GM23338 (cell line): Measurements from ENCODE around the gene XRCC5. TPM values are rescaled to one million over a fixed set of nuclear protein-coding genes. Genes with fewer than 3 reads are reported as not detected.

Source experiments
- ATAC-seq: fragments of 200-7000 bp; cut with Tn5 transposase; 3 replicates; pipeline ENCODE4 v1.9.1; 2020
- DNase-seq: peaks from one replicate; pipeline ENCODE4 v3.0.0-alpha.2; 2015; ENCODE audit warnings: low spot score
- H2AFZ ChIP-seq: fragments of 200-600 bp; sonication (generic); 2 replicates; pipeline ENCODE4 v1.8.0; 2016; ENCODE audit warnings: antibody characterized with exemption, mild to moderate bottlenecking, moderate library complexity
- H3F3A ChIP-seq: fragments of 200-600 bp; sonication (generic); replicated peaks from 2 replicates; pipeline ENCODE4 v1.8.0; 2017; ENCODE audit warnings: antibody characterized with exemption, mixed run types, low read depth
- H3K27ac ChIP-seq: fragments of 200-600 bp; sonication (generic); 2 replicates; pipeline ENCODE4 v1.6.1; 2016; ENCODE audit warnings: low read depth
- H3K27me3 ChIP-seq: fragments of 200-600 bp; sonication (generic); 2 replicates; pipeline ENCODE4 v1.8.0; 2016; ENCODE audit warnings: mild to moderate bottlenecking, mixed run types, moderate library complexity; ENCODE audit not compliant: insufficient read depth
- H3K36me3 ChIP-seq: fragments of 200-600 bp; sonication (generic); 2 replicates; pipeline ENCODE4 v1.8.0; 2016; ENCODE audit warnings: mild to moderate bottlenecking; ENCODE audit not compliant: insufficient read depth
- H3K4me1 ChIP-seq: fragments of 200-600 bp; sonication (generic); 2 replicates; pipeline ENCODE4 v1.8.0; 2016; ENCODE audit warnings: mild to moderate bottlenecking, moderate library complexity; ENCODE audit not compliant: insufficient read depth
- H3K4me2 ChIP-seq: fragments of 200-600 bp; sonication (generic); 2 replicates; pipeline ENCODE4 v1.7.1; 2017; ENCODE audit warnings: mixed run types
- H3K4me3 ChIP-seq: fragments of 200-600 bp; sonication (generic); 2 replicates; pipeline ENCODE4 v1.6.1; 2016; ENCODE audit warnings: mixed run types
- H3K79me2 ChIP-seq: fragments of 200-600 bp; sonication (generic); replicated peaks from 2 replicates; pipeline ENCODE4 v1.8.0; 2017; ENCODE audit warnings: mild to moderate bottlenecking; ENCODE audit not compliant: insufficient read depth
- H3K9me2 ChIP-seq: fragments of 200-600 bp; sonication (generic); 2 replicates; pipeline ENCODE4 v1.8.0; 2017; ENCODE audit not compliant: insufficient read depth
- H4K20me1 ChIP-seq: fragments of 200-600 bp; sonication (generic); replicated peaks from 2 replicates; pipeline ENCODE4 v1.8.0; 2017; ENCODE audit warnings: mild to moderate bottlenecking; ENCODE audit not compliant: insufficient read depth
- H3K27ac Mint-ChIP-seq: 2 replicates; pipeline ENCODE4 v1.8.0; 2020; ENCODE audit warnings: inconsistent platforms, mild to moderate bottlenecking, moderate library complexity, mixed read lengths
- H3K27me3 Mint-ChIP-seq: 3 replicates; pipeline ENCODE4 v1.8.0; 2022; ENCODE audit warnings: low read depth, mild to moderate bottlenecking, moderate library complexity, mixed read lengths, inconsistent platforms; ENCODE audit not compliant: insufficient read depth, poor library complexity
- H3K36me3 Mint-ChIP-seq: 3 replicates; pipeline ENCODE4 v1.8.0; 2021; ENCODE audit warnings: low read depth, mild to moderate bottlenecking, inconsistent platforms, moderate library complexity, mixed read lengths
- H3K4me1 Mint-ChIP-seq: 3 replicates; pipeline ENCODE4 v1.8.0; 2020; ENCODE audit warnings: mild to moderate bottlenecking, inconsistent platforms, mixed read lengths
- H3K4me3 Mint-ChIP-seq: 3 replicates; pipeline ENCODE4 v1.8.0; 2021; ENCODE audit warnings: moderate library complexity, mild to moderate bottlenecking, inconsistent platforms, mixed read lengths
- H3K9me3 Mint-ChIP-seq: 3 replicates; pipeline ENCODE4 v1.8.0; 2020; ENCODE audit warnings: moderate library complexity, mild to moderate bottlenecking, inconsistent platforms, mixed read lengths
- CREB1 ChIP-seq: fragments of 250-450 bp; sonication (Bioruptor Pico); IDR thresholded peaks from 2 replicates; pipeline ENCODE4 v1.5.0; 2020; ENCODE audit warnings: low read depth, mild to moderate bottlenecking, moderate library complexity
- CTCF ChIP-seq, 2 experiments: fragments of 200-600 bp in 1 of 2; sonication (generic) in 1 of 2; conservative IDR thresholded peaks; 2 replicates each; pipeline versions ENCODE4 v1.5.1 to v1.6.1; 2016 to 2017; ENCODE audit warnings: antibody characterized with exemption in 2 of 2, low read depth in 2 of 2, mild to moderate bottlenecking in 2 of 2, moderate library complexity in 1 of 2
- ETS1 ChIP-seq: IDR thresholded peaks from 2 replicates; pipeline ENCODE4 v1.6.1; 2016; ENCODE audit warnings: antibody characterized with exemption
- EZH2 ChIP-seq: fragments of 200-600 bp; sonication (generic); IDR thresholded peaks from one replicate; pipeline ENCODE4 v1.8.0; 2017; ENCODE audit warnings: antibody characterized with exemption, mild to moderate bottlenecking, low read depth; ENCODE audit not compliant: unreplicated experiment
- EZH2phosphoT487 ChIP-seq: fragments of 200-600 bp; sonication (generic); IDR thresholded peaks from one replicate; pipeline ENCODE4 v1.8.1; 2018; ENCODE audit warnings: antibody characterized with exemption; ENCODE audit not compliant: unreplicated experiment
- JUNB ChIP-seq: IDR thresholded peaks from one replicate; pipeline ENCODE4 v1.6.1; 2016; ENCODE audit warnings: antibody characterized with exemption; ENCODE audit not compliant: unreplicated experiment
- NANOG ChIP-seq: IDR thresholded peaks from 2 replicates; pipeline ENCODE4 v1.6.1; 2016; ENCODE audit warnings: antibody characterized with exemption, borderline replicate concordance
- POLR2AphosphoS5 ChIP-seq: IDR thresholded peaks from 2 replicates; pipeline ENCODE4 v1.6.1; 2016; ENCODE audit warnings: antibody characterized with exemption, low read depth
- REST ChIP-seq: IDR thresholded peaks from one replicate; pipeline ENCODE4 v1.6.1; 2018; ENCODE audit warnings: antibody characterized with exemption; ENCODE audit not compliant: unreplicated experiment
- STAT1 ChIP-seq: IDR thresholded peaks from one replicate; pipeline ENCODE4 v1.6.1; 2016; ENCODE audit warnings: antibody characterized with exemption; ENCODE audit not compliant: unreplicated experiment
- ZNF114 ChIP-seq: fragments of 250-450 bp; sonication (Bioruptor Pico); IDR thresholded peaks from 2 replicates; pipeline ENCODE4 v1.5.0; 2020; ENCODE audit warnings: mild to moderate bottlenecking, moderate library complexity
- ZNF331 ChIP-seq: fragments of 250-450 bp; sonication (Bioruptor Pico); IDR thresholded peaks from 2 replicates; pipeline ENCODE4 v1.5.0; 2020; ENCODE audit warnings: low read depth, mild to moderate bottlenecking, moderate library complexity
- ZNF462 ChIP-seq: fragments of 250-450 bp; sonication (Bioruptor Pico); IDR thresholded peaks from 2 replicates; pipeline ENCODE4 v1.5.0; 2020; ENCODE audit warnings: mild to moderate bottlenecking, moderate library complexity
- polyA plus RNA-seq: library from polyadenylated mRNA; unstranded; fragments of >200 nt; fragmentation: Nextera tagmentation; extraction: Ambion mirVana; gene quantifications from 2 replicates; pipeline ENCODE4 v1.2.1, GENCODE V29; 2016
- total RNA-seq: library from RNA; depleted of rRNA; stranded (reverse); fragments of >200 nt; shearing (Covaris generic); gene quantifications from 2 replicates; pipeline ENCODE4 v1.2.3, GENCODE V29; 2014

The XRCC5 gene
- total and polyA plus RNA-seq, 2 experiments from 2014 or later: 499 to 524 TPM

- Histone ChIP-seq H3F3A (peaks cover 36% of the 10 kb centered on the region), H3K36me3 (peaks cover 44% of the 10 kb centered on the region), H3K79me2 (peaks cover 51% of the 10 kb centered on the region), H3K9me2 (no peaks in the 10 kb centered on the region), H3K4me3 (peak overlapping the region; percentile 85; the same call in 1 of the 2 replicates), H4K20me1 (no peaks in the 10 kb centered on the region; the same call in 1 of the 2 replicates), H3K27me3 (no peaks in the 10 kb centered on the region), H2AFZ (no peak overlapping the region), H3K4me1 (peaks cover 25% of the 10 kb centered on the region), H3K27ac (peak overlapping the region; percentile 89; the same call in 1 of the 2 replicates), H3K4me2 (peak overlapping the region; percentile 90)
- DNase-seq (no peak), ATAC-seq (no peak)
- no peaks in the 10 kb centered on the region; the same call in 2 of the 3 replicates for H3K9me3 Mint-ChIP-seq
- H3K4me3 Mint-ChIP-seq: peak overlapping the region; percentile 100
- H3K4me1 Mint-ChIP-seq: peaks cover 58% of the 10 kb centered on the region
- H3K36me3 Mint-ChIP-seq: peaks cover 68% of the 10 kb centered on the region
- TF ChIP-seq POLR2AphosphoS5 (no peak), ZNF114 (CRISPR knock-in tag) (no peak), STAT1 (no peak), EZH2phosphoT487 (no peak), ZNF462 (CRISPR knock-in tag) (no peak), ETS1 (no peak), REST (no peak), CREB1 (CRISPR knock-in tag) (no peak), EZH2 (no peak), CTCF (conservative IDR thresholded peaks at IDR 0.05; ENCODE audit: low read depth in 2 of 2) (no peak), NANOG (no peak), JUNB (no peak), ZNF331 (CRISPR knock-in tag) (no peak)
- peak overlapping the region; percentile 100 for H3K27ac Mint-ChIP-seq
- H3K27me3 Mint-ChIP-seq: peaks cover 20% of the 10 kb centered on the region
Observed at GRCh38 chr2:216111122-216111521, 2.0 kb downstream of the XRCC5 start.
